ENCODE measurements around the gene DPP4. TPM values are rescaled to one million over a fixed set of nuclear protein-coding genes. Genes with fewer than 3 reads are reported as not detected.
A peak's percentile ranks its signal among the peaks of the same experiment; 100 is the strongest.

DPP4 gene
- total and polyA plus RNA-seq, 2 of the 13 experiments (the other 11 are each of a cell fraction or from before 2014, with no cell fraction given): 39.4 to 109 TPM

GRCh38 chr2:162113776-162114168, 39.8 kb upstream of the DPP4 start (continued):
- peak; percentile 74 for TF ChIP-seq FOXP4 (CRISPR knock-in tag; IDR thresholded peaks at IDR 0.05)
- TF ChIP-seq HNRNPH1 (optimal IDR thresholded peaks at IDR 0.05; ENCODE audit: low read depth, low read length): no peak
- no peak for TF ChIP-seq TRIM24 (CRISPR knock-in tag; IDR thresholded peaks at IDR 0.05)
- no peak for TF ChIP-seq ZSCAN29 (CRISPR knock-in tag; conservative IDR thresholded peaks at IDR 0.05)
- peak; percentile 73; the same call in 1 of the 2 replicates for TF ChIP-seq ZNF281 (CRISPR knock-in tag; IDR thresholded peaks at IDR 0.05; ENCODE audit: borderline replicate concordance)
- no peak for TF ChIP-seq SMAD1 (CRISPR knock-in tag; IDR thresholded peaks at IDR 0.05; ENCODE audit: borderline replicate concordance, low read depth)

GRCh38 chr2:162113088-162113775, 39.2 kb upstream of the DPP4 start:
- intact Hi-C loops (cut with micrococcal nuclease; ENCODE audit: unreplicated experiment): loop anchor here (2.0 kb wide), 2 partner anchors 24 to 86 kb away; no protein-coding TSS in a partner anchor
- Histone ChIP-seq H3K27me3 (ENCODE audit: control insufficient read depth in 1 of 2, insufficient read depth in 2 of 2, low read length in 2 of 2) (no peaks in the 10 kb centered on the region), H3K9me3 (ENCODE audit: low read length) (peaks cover 13% of the 10 kb centered on the region), H2AFZ (ENCODE audit: low read length) (peak overlapping the region; percentile 52), H3K27ac (ENCODE audit: extremely low read length, insufficient read depth, low read length) (peak overlapping the region; percentile 73), H3K4me1 (ENCODE audit: insufficient read depth, low read length) (peaks cover 70% of the 10 kb centered on the region), H3K4me2 (ENCODE audit: low read depth, low read length) (peak overlapping the region; percentile 76), H3K4me3 (replicated peaks in 1 of 3; ENCODE audit: insufficient read depth in 1 of 3, low read depth in 2 of 3, low read length in 3 of 3) (peak overlapping the region in 2 of 3 experiments; percentile 25 to 34; a peak in 3 of 6 replicates), H3K79me2 (ENCODE audit: insufficient read depth, low read length) (no peaks in the 10 kb centered on the region), H4K20me1 (ENCODE audit: insufficient read depth, low read length) (no peaks in the 10 kb centered on the region), H3K9ac (ENCODE audit: insufficient read depth, low read depth, low read length) (peak overlapping the region; percentile 53; the same call in 1 of the 2 replicates), H3K36me3 (replicated peaks in 1 of 2; ENCODE audit: control insufficient read depth in 1 of 2, insufficient read depth in 2 of 2, low read length in 2 of 2) (no peaks in the 10 kb centered on the region)
- ChIA-PET CTCF (ENCODE audit: low intra/inter-chr PET ratio, low total read pairs) (no interaction called here), POLR2A (interaction anchor here (1.4 to 2.4 kb wide), 3 partner anchors 9 to 86 kb away, joined by 4 to 20 read pairs (median 4); partner anchors contain the start of gene DPP4)
- BruUV-seq (replicated peaks): no TSS peak
- peak; percentile 51 for DNase-seq (ENCODE audit: low spot score)
- in situ Hi-C loops (cut with HindIII; ENCODE audit: extremely low pct_ligation_motif_present, low pct_unique_long_range_greater_than_20kb): no loop called here
- ATAC-seq: peak; percentile 68
- 9% methylated on average over 3 of the region's 3 CpGs for WGBS (ENCODE audit: low lambda C conversion rate)
- no peak for FAIRE-seq
- TF ChIP-seq FOXK2 (IDR thresholded peaks at IDR 0.05) (no peak), ZNF773 (CRISPR knock-in tag; IDR thresholded peaks at IDR 0.05; ENCODE audit: borderline replicate concordance) (no peak), MEIS1 (CRISPR knock-in tag; IDR thresholded peaks at IDR 0.05; ENCODE audit: borderline replicate concordance) (0 out of 2 replicates have a peak, but pooled peaks have one; percentile 2), ZBTB7B (CRISPR knock-in tag; IDR thresholded peaks at IDR 0.05) (0 out of 2 replicates have a peak, but pooled peaks have one; percentile 11), MAFG (CRISPR knock-in tag; IDR thresholded peaks at IDR 0.05) (no peak), TRIM24 (CRISPR knock-in tag; IDR thresholded peaks at IDR 0.05) (no peak), TBX2 (CRISPR knock-in tag; IDR thresholded peaks at IDR 0.05; ENCODE audit: borderline replicate concordance) (no peak), ZNF629 (CRISPR knock-in tag; conservative IDR thresholded peaks at IDR 0.05) (no peak), MTF2 (CRISPR knock-in tag; IDR thresholded peaks at IDR 0.05; ENCODE audit: borderline replicate concordance) (0 out of 2 replicates have a peak, but pooled peaks have one; percentile 41), NCOA1 (CRISPR knock-in tag; IDR thresholded peaks at IDR 0.05) (peak; percentile 54; the same call in 1 of the 2 replicates), ETV6 (CRISPR knock-in tag; conservative IDR thresholded peaks at IDR 0.05) (no peak), HNF4A (CRISPR knock-in tag; IDR thresholded peaks at IDR 0.05) (0 out of 2 replicates have a peak, but pooled peaks have one; percentile 37), ZNF607 (CRISPR knock-in tag; IDR thresholded peaks at IDR 0.05; ENCODE audit: borderline replicate concordance) (peak; percentile 41; the same call in 1 of the 2 replicates)
